NCI-H1436 (cell line): ENCODE measurements around the gene GSX2.
"Not testable (repeated sequence)": the region's sequence is repeated elsewhere in the genome, so short reads cannot be mapped to it uniquely, and the experiment has no call there.

Experiments
- DNase-seq: peaks from one replicate; lab custom pipeline; 2025; lab: John Stamatoyannopoulos, UW

GSX2 gene

GRCh38 chr4:54099748-54100574, at the start of gene GSX2:
TSS of gene GSX2 (plus strand) at chr4:54100163. CDS start at chr4:54100345, 182 bp downstream.
- peak; percentile 14 for DNase-seq

GRCh38 chr4:54050214-54050904, 49.6 kb upstream of the GSX2 start:
- no peak for DNase-seq

- DNase-seq: not testable (repeated sequence)
These were observed 46.6 kb upstream of the GSX2 start for GRCh38 chr4:54053322-54053721.

- no peak for DNase-seq
These were observed 45.5 kb upstream of the GSX2 start for GRCh38 chr4:54054501-54054900.

- DNase-seq: no peak
These were observed 44.5 kb upstream of the GSX2 start for GRCh38 chr4:54055494-54055893.

GRCh38 chr4:54056360-54056759, 43.6 kb upstream of the GSX2 start:
- no peak for DNase-seq

GRCh38 chr4:54058171-54058570, 41.8 kb upstream of the GSX2 start:
- DNase-seq: no peak

- no peak for DNase-seq
These were observed 39.8 kb upstream of the GSX2 start for GRCh38 chr4:54060116-54060515.

- no peak for DNase-seq
These were observed 38.9 kb upstream of the GSX2 start for GRCh38 chr4:54061067-54061466.

GRCh38 chr4:54061873-54062272, 38.1 kb upstream of the GSX2 start:
- no peak for DNase-seq

- DNase-seq: no peak
These were observed 37.6 kb upstream of the GSX2 start for GRCh38 chr4:54062392-54062791.

- no peak for DNase-seq
These were observed 36.7 kb upstream of the GSX2 start for GRCh38 chr4:54063229-54063628.

GRCh38 chr4:54063737-54064316, 36.1 kb upstream of the GSX2 start:
- no peak for DNase-seq

GRCh38 chr4:54064317-54065111, 35.4 kb upstream of the GSX2 start, which contains the start of gene CHIC2:
TSS of gene CHIC2 (minus strand) at chr4:54064605. CDS start at chr4:54064300, 305 bp downstream.
- peak; percentile 87 for DNase-seq

- no peak for DNase-seq
These were observed 34.5 kb upstream of the GSX2 start for GRCh38 chr4:54065282-54066087.

GRCh38 chr4:54066088-54066415, 33.9 kb upstream of the GSX2 start:
- no peak for DNase-seq

GRCh38 chr4:54066718-54067129, 33.2 kb upstream of the GSX2 start:
- no peak for DNase-seq

GRCh38 chr4:54067166-54067565, 32.8 kb upstream of the GSX2 start:
- DNase-seq: no peak

GRCh38 chr4:54073271-54073880, 26.6 kb upstream of the GSX2 start:
- DNase-seq: no peak

- DNase-seq: no peak
These were observed 25.6 kb upstream of the GSX2 start for GRCh38 chr4:54074381-54074780.

- no peak for DNase-seq
These were observed 23.3 kb upstream of the GSX2 start for GRCh38 chr4:54076673-54077072.
